Esophagus squamous epithelium (tissue), 5 donors: ENCODE data around the gene SDF4. TPM values are rescaled to one million over a fixed set of nuclear protein-coding genes. Genes with fewer than 3 reads are reported as not detected.

Source experiments
- DNase-seq: peaks from one replicate; lab custom pipeline; 2025; lab: John Stamatoyannopoulos, UW
- H3K27ac ChIP-seq, 4 donors: fragments of 200-600 bp; sonication (generic); one replicate each; pipeline ENCODE4 v1.5.1; 2016 to 2019; ENCODE audit warnings: mild to moderate bottlenecking in 1 of 4
- H3K27me3 ChIP-seq, 4 donors: fragments of 200-600 bp; sonication (generic); 1 replicate in 3 of 4; 2 replicates in 1 of 4; pipeline versions ENCODE4 v1.5.1 to v1.6.0; 2017 to 2021; ENCODE audit warnings: antibody characterized with exemption in 1 of 4
- H3K36me3 ChIP-seq, 3 donors: fragments of 200-600 bp; sonication (generic); one replicate each; pipeline ENCODE4 v1.5.1; 2016 to 2019
- H3K4me1 ChIP-seq, 3 donors: fragments of 200-600 bp; sonication (generic); one replicate each; pipeline ENCODE4 v1.5.1; 2017 to 2019
- H3K4me3 ChIP-seq, 4 donors: fragments of 200-600 bp; sonication (generic); 1 replicate in 3 of 4; 2 replicates in 1 of 4; pipeline ENCODE4 v1.5.1; 2016 to 2019; ENCODE audit warnings: mild to moderate bottlenecking in 2 of 4, moderate library complexity in 1 of 4
- H3K9me3 ChIP-seq, 3 donors: fragments of 200-600 bp; sonication (generic); one replicate each; pipeline ENCODE4 v1.5.1; 2016 to 2019
- CTCF ChIP-seq, 6 experiments: fragments of 450-650 bp in 4 of 6; fragments of 200-600 bp in 2 of 6; sonication (generic) in 2 of 6; IDR thresholded peaks; one replicate each; pipeline ENCODE4 v1.5.1; 2016 to 2019; ENCODE audit warnings: antibody characterized with exemption in 6 of 6, mild to moderate bottlenecking in 4 of 6, moderate library complexity in 4 of 6
- POLR2A ChIP-seq, 4 donors: fragments of 450-650 bp; IDR thresholded peaks; one replicate each; pipeline ENCODE4 v1.6.1; 2017; ENCODE audit warnings: antibody characterized with exemption in 4 of 4, mild to moderate bottlenecking in 4 of 4, moderate library complexity in 3 of 4
- WGBS, 2 donors: methylation state at CpG; one replicate each; pipeline ENCODE4 v1.1.5; 2018; 5-methylcytosine and 5-hydroxymethylcytosine counted together
- intact Hi-C: fragments of 100-400 bp; cut with DNase I; formaldehyde crosslinking; loops from one replicate; pipeline ENCODE4 v1.15.0; 2022
- total RNA-seq, 4 donors: library from RNA; depleted of rRNA; stranded (reverse); fragments of >200 nt; gene quantifications; one replicate each; pipeline ENCODE4 v1.1.0, GENCODE V29; 2016
- donor health status: DM: yes; HTN: yes; CAD: no.

Gene SDF4
- total RNA-seq, 4 donors from 2014 or later, result 65.0 to 75.4 (median 67.6) TPM

DNA sequence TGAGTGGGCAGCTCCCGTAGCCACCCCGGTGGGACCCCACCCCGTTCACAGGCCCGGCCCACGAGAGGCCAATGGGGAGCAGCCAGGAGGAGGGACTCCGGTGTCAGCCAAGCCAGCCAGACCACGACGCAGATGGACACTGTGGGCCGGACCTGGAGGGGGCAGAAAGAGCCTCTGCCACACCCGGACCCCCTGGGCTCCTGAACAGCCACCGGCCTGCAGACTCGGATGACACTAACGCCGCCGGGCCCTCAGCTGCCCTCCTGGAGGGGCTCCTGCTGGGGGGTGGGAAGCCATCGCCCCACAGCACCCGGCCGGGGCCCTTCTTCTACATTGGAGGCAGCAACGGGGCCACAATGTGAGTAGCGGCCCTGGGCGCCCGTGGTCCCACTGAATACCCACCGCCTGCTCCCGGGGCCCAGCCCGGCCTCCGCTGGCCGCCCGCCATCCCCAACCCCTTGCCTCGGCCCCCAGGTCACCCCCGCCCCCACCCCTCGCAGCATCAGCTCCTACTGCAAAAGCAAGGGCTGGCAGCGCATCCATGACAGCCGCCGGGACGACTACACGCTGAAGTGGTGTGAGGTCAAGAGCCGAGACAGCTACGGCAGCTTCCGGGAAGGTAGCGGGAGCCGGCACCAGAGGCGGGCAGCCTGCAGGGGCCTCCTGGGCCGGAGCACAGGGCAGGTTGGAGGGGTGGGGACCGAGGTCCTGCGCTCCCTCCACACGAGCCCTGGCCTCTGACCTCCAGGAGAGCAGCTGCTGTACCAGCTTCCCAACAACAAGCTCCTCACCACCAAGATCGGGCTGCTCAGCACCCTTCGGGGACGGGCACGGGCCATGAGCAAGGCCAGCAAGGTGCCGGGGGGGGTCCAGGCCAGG is 51.6 kb downstream of the SDF4 start:
- TF ChIP-seq POLR2A (IDR thresholded peaks at IDR 0.05) (no peak), CTCF (IDR thresholded peaks at IDR 0.05) (no peak)
- intact Hi-C loops, result no loop called here
- Histone ChIP-seq H3K9me3 (no peaks in the 10 kb centered on the region), H3K27me3 (peaks cover 0 to 66% (median 0%) of the 10 kb centered on the region in 4 donors), H3K4me1 (peaks cover 0 to 4% (median 0%) of the 10 kb centered on the region in 3 donors), H3K27ac (no peak overlapping the region), H3K4me3 (no peak overlapping the region), H3K36me3 (peaks cover 0 to 4% (median 0%) of the 10 kb centered on the region in 3 donors)
- DNase-seq, result no peak
- 86 to 100% methylated on average over 1 to 8 of the region's 51 CpGs for WGBS, 2 donors

- intact Hi-C loops, result no loop called here
- no peak overlapping the region for H3K27ac ChIP-seq
- 80 to 90% methylated on average over 2 to 8 of the region's 25 CpGs for WGBS, 2 donors
- TF ChIP-seq POLR2A (IDR thresholded peaks at IDR 0.05) (no peak), CTCF (IDR thresholded peaks at IDR 0.05) (no peak)
- H3K4me3 ChIP-seq, result no peak overlapping the region
- no peaks in the 10 kb centered on the region for H3K9me3 ChIP-seq
- peaks cover 0 to 4% (median 0%) of the 10 kb centered on the region in 3 donors for H3K4me1 ChIP-seq
- no peak for DNase-seq
- H3K27me3 ChIP-seq, result peaks cover 0 to 67% (median 0%) of the 10 kb centered on the region in 4 donors
- peaks cover 0 to 11% (median 0%) of the 10 kb centered on the region in 3 donors for H3K36me3 ChIP-seq
These were observed 52.3 kb downstream of the SDF4 start for GRCh38 chr1:1179346-1179982.

- Histone ChIP-seq H3K4me1 (peaks cover 0 to 5% (median 0%) of the 10 kb centered on the region in 3 donors), H3K27ac (no peak overlapping the region), H3K36me3 (peaks cover 0 to 17% (median 0%) of the 10 kb centered on the region in 3 donors), H3K9me3 (no peaks in the 10 kb centered on the region), H3K4me3 (no peak overlapping the region), H3K27me3 (peaks cover 0 to 71% (median 1%) of the 10 kb centered on the region in 4 donors)
- no peak for DNase-seq
- 100% methylated on average over 2 of the region's 32 CpGs; no CpG with 5 or more reads in 1 of the 2 donors for WGBS, 2 donors
- no peak for TF ChIP-seq POLR2A (IDR thresholded peaks at IDR 0.05)
- no peak for TF ChIP-seq CTCF (IDR thresholded peaks at IDR 0.05)
- intact Hi-C loops, result no loop called here
These were observed 52.9 kb downstream of the SDF4 start for GRCh38 chr1:1178794-1179331.

DNA sequence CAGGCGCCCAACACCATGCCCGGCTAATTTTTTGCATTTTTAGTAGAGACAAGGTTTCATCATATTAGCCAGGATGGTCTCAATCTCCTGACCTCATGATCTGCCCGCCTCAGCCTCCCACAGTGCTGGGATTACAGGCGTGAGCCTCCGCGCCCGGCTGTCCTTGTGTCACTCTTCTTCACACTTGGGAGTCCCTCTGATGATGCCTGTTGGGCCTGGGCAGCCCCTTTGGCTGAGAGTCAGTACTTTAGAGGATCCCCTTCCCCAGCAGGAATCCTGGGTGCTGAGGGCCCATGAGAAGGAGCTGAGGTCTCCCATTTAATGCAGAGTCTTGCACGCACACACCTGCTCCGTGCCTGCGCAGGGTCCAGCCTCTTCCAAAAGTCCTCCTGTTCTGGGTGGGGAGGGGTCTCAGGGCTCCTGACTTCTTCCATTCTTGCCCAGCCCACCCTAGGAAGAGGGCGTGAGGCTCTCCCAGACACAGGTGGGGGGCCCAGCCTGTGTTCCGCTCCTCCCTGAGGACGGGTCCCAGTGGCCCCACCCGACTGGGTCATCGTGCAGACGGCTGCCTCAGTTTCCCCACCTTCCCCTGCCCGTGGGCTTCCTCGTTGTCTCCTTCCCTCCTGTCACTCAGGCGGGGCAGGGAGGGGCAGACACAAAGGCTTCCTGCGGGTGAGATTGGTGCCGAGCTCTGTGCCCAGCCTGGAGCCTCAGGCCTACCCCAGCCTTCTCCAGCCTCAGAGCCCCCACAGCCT is 54.2 kb downstream of the SDF4 start:
- no peak for DNase-seq
- no peaks in the 10 kb centered on the region for H3K9me3 ChIP-seq
- H3K4me1 ChIP-seq, result peaks cover 0 to 10% (median 0%) of the 10 kb centered on the region in 3 donors
- 79 to 84% methylated on average over 14 to 17 of the region's 21 CpGs for WGBS, 2 donors
- intact Hi-C loops, result no loop called here
- H3K36me3 ChIP-seq, result peaks cover 0 to 17% (median 0%) of the 10 kb centered on the region in 3 donors
- H3K27me3 ChIP-seq, result peaks cover 0 to 83% (median 6%) of the 10 kb centered on the region in 4 donors
- H3K27ac ChIP-seq, result no peak overlapping the region
- H3K4me3 ChIP-seq, result no peak overlapping the region
- TF ChIP-seq POLR2A (IDR thresholded peaks at IDR 0.05), result no peak
- no peak for TF ChIP-seq CTCF (IDR thresholded peaks at IDR 0.05)
